H1 (cell line): ENCODE data around the gene SYNDIG1. TPM values are rescaled to one million over a fixed set of nuclear protein-coding genes. Genes with fewer than 3 reads are reported as not detected.

Experiments used
- CTCF ChIA-PET: fragments of 300-600 bp; sonication (Branson Sonifier 250); formaldehyde crosslinking; loops from one replicate; lab custom pipeline; 2021; ENCODE audit not compliant: partially characterized antibody; lab: Charles Lee
- POLR2A ChIA-PET: fragments of 300-600 bp; sonication (Branson Sonifier 250); formaldehyde crosslinking; loops from one replicate; lab custom pipeline; 2021; ENCODE audit warnings: inconsistent platforms; ENCODE audit not compliant: partially characterized antibody; lab: Charles Lee
- DNase-seq, 2 experiments: peaks; one replicate each; pipeline versions ENCODE4 v3.0.0 to v3.0.0-alpha.2; 2010 to 2022; ENCODE audit warnings: low spot score in 2 of 2, low read depth in 1 of 2, mixed read lengths in 1 of 2
- FAIRE-seq: peaks from 2 replicates; lab custom pipeline; 2011; peaks lifted over from hg19 to GRCh38; lab: Jason Lieb, UNC
- H2AFZ ChIP-seq: 2 replicates; pipeline ENCODE4 v1.8.1; 2012; ENCODE audit warnings: low read length, inconsistent platforms
- H2AK5ac ChIP-seq: 2 replicates; pipeline ENCODE4 v1.6.1; 2013; ENCODE audit warnings: low read depth, low read length
- H2BK120ac ChIP-seq: replicated peaks from 2 replicates; pipeline ENCODE3; 2013; ENCODE audit warnings: low read depth, low read length, inconsistent platforms
- H2BK12ac ChIP-seq: 2 replicates; pipeline ENCODE4 v1.6.1; 2013; ENCODE audit warnings: low read depth, low read length
- H2BK15ac ChIP-seq: 2 replicates; pipeline ENCODE4 v1.6.1; 2013; ENCODE audit warnings: low read length
- H2BK20ac ChIP-seq: 2 replicates; pipeline ENCODE4 v1.6.1; 2013; ENCODE audit warnings: low read length
- H2BK5ac ChIP-seq: 2 replicates; pipeline ENCODE4 v1.6.1; 2013; ENCODE audit warnings: low read depth, low read length
- H3K14ac ChIP-seq: 2 replicates; pipeline ENCODE4 v1.6.1; 2013; ENCODE audit warnings: inconsistent platforms; ENCODE audit not compliant: insufficient read length
- H3K18ac ChIP-seq: 2 replicates; pipeline ENCODE4 v1.6.1; 2013; ENCODE audit warnings: low read length; ENCODE audit errors: extremely low read depth
- H3K23ac ChIP-seq: 2 replicates; pipeline ENCODE4 v1.6.1; 2013; ENCODE audit warnings: inconsistent platforms; ENCODE audit not compliant: insufficient read length
- H3K23me2 ChIP-seq: 2 replicates; pipeline ENCODE4 v1.6.1; 2013; ENCODE audit warnings: low read depth, low read length
- H3K27ac ChIP-seq: 2 replicates; pipeline ENCODE4 v1.6.1; 2011; ENCODE audit warnings: low read depth, low read length, inconsistent platforms
- H3K27me3 ChIP-seq, 4 experiments: replicated peaks in 1 of 4; 1 replicate in 1 of 4; 2 replicates in 3 of 4; pipeline versions ENCODE4 v1.6.1 to v1.8.1; 2011 to 2013; ENCODE audit warnings: low read length in 3 of 4, mild to moderate bottlenecking in 3 of 4, inconsistent platforms in 2 of 4, mixed read lengths in 2 of 4, moderate library complexity in 1 of 4; ENCODE audit not compliant: control insufficient read depth in 3 of 4, insufficient read depth in 3 of 4; ENCODE audit errors: extremely low read depth in 1 of 4
- H3K36me3 ChIP-seq, 4 experiments: 2 replicates each; pipeline versions ENCODE4 v1.6.1 to v1.8.1; 2011 to 2013; ENCODE audit warnings: mild to moderate bottlenecking in 4 of 4, low read length in 3 of 4, moderate library complexity in 2 of 4, control low read depth in 1 of 4, inconsistent platforms in 1 of 4; ENCODE audit not compliant: insufficient read depth in 4 of 4, control insufficient read depth in 2 of 4
- H3K4ac ChIP-seq: replicated peaks from 2 replicates; pipeline ENCODE3; 2013; ENCODE audit warnings: low read length, low read depth, mixed read lengths, inconsistent platforms; ENCODE audit not compliant: insufficient read length
- H3K4me1 ChIP-seq, 4 experiments: replicated peaks in 1 of 4; 1 replicate in 1 of 4; 2 replicates in 3 of 4; pipeline versions ENCODE4 v1.6.1 to v1.8.1; 2011 to 2013; ENCODE audit warnings: low read length in 3 of 4, inconsistent platforms in 2 of 4, mixed read lengths in 1 of 4; ENCODE audit not compliant: insufficient read depth in 4 of 4, control insufficient read depth in 3 of 4
- H3K4me2 ChIP-seq, 2 experiments: 2 replicates each; pipeline versions ENCODE4 v1.6.1 to v1.8.1; 2011 to 2013; ENCODE audit warnings: low read depth in 2 of 2, low read length in 2 of 2, control low read depth in 1 of 2, inconsistent platforms in 1 of 2, mild to moderate bottlenecking in 1 of 2; ENCODE audit not compliant: insufficient read depth in 1 of 2
- H3K4me3 ChIP-seq, 4 experiments: fragments of 200-600, 300-600 bp in 1 of 4; sonication (generic), shearing (Covaris generic), sonication (Bioruptor Twin) in 1 of 4; 2 replicates each; pipeline versions ENCODE4 v1.5.1 to v1.8.1; 2011 to 2016; ENCODE audit warnings: low read length in 4 of 4, low read depth in 3 of 4, control low read depth in 2 of 4, inconsistent platforms in 2 of 4, mild to moderate bottlenecking in 2 of 4, mixed read lengths in 1 of 4, moderate library complexity in 1 of 4; ENCODE audit not compliant: insufficient read depth in 2 of 4; ENCODE audit errors: extremely low read depth in 1 of 4
- H3K56ac ChIP-seq: replicated peaks from 2 replicates; pipeline ENCODE3; 2013; ENCODE audit warnings: low read depth, mild to moderate bottlenecking, mixed read lengths, low read length, inconsistent platforms; ENCODE audit not compliant: insufficient read length
- H3K79me1 ChIP-seq: 2 replicates; pipeline ENCODE4 v1.6.1; 2013; ENCODE audit warnings: low read depth, low read length, control low read depth
- H3K79me2 ChIP-seq, 2 experiments: 2 replicates each; pipeline versions ENCODE4 v1.6.1 to v1.8.1; 2012 to 2013; ENCODE audit warnings: low read length in 2 of 2, mild to moderate bottlenecking in 2 of 2, inconsistent platforms in 1 of 2; ENCODE audit not compliant: insufficient read depth in 2 of 2, control insufficient read depth in 1 of 2
- H3K9ac ChIP-seq, 4 experiments: replicated peaks in 1 of 4; 1 replicate in 1 of 4; 2 replicates in 3 of 4; pipeline versions ENCODE4 v1.6.1 to v1.8.1; 2011 to 2013; ENCODE audit warnings: low read depth in 3 of 4, low read length in 3 of 4, control low read depth in 2 of 4, mild to moderate bottlenecking in 2 of 4, moderate library complexity in 2 of 4, inconsistent platforms in 1 of 4; ENCODE audit errors: extremely low read depth in 1 of 4
- H3K9me3 ChIP-seq, 2 experiments: 2 replicates each; pipeline versions ENCODE4 v1.6.1 to v1.8.1; 2012 to 2013; ENCODE audit warnings: mild to moderate bottlenecking in 2 of 2, moderate library complexity in 2 of 2, control low read depth in 1 of 2, inconsistent platforms in 1 of 2, low read depth in 1 of 2, low read length in 1 of 2, mixed read lengths in 1 of 2; ENCODE audit not compliant: insufficient read depth in 2 of 2
- H4K20me1 ChIP-seq, 2 experiments: replicated peaks in 1 of 2; 2 replicates each; pipeline versions ENCODE3 to v1.8.1; 2011 to 2013; ENCODE audit warnings: inconsistent platforms in 2 of 2, low read length in 2 of 2, mild to moderate bottlenecking in 1 of 2; ENCODE audit not compliant: insufficient read depth in 2 of 2, control insufficient read depth in 1 of 2
- H4K5ac ChIP-seq: 2 replicates; pipeline ENCODE4 v1.6.1; 2013; ENCODE audit warnings: low read length, low read depth, mixed read lengths, inconsistent platforms; ENCODE audit not compliant: insufficient read length
- H4K8ac ChIP-seq: 2 replicates; pipeline ENCODE4 v1.8.0; 2013; ENCODE audit warnings: mild to moderate bottlenecking, moderate library complexity, low read length, inconsistent platforms; ENCODE audit not compliant: insufficient read depth; ENCODE audit errors: extremely low read depth
- H4K91ac ChIP-seq: replicated peaks from 2 replicates; pipeline ENCODE3; 2013; ENCODE audit warnings: low read length, mixed read lengths, inconsistent platforms; ENCODE audit not compliant: insufficient read length
- ATF2 ChIP-seq: IDR thresholded peaks from 2 replicates; pipeline ENCODE4 v1.6.1; 2012; ENCODE audit warnings: low read length, inconsistent platforms
- CHD2 ChIP-seq: IDR thresholded peaks from 2 replicates; pipeline ENCODE4 v1.6.1; 2012; ENCODE audit warnings: low read length, improper control_type of control experiment
- EGR1 ChIP-seq: IDR thresholded peaks from 2 replicates; pipeline ENCODE4 v1.6.1; 2011; ENCODE audit warnings: low read depth, low read length, borderline replicate concordance
- JUN ChIP-seq: IDR thresholded peaks from 2 replicates; pipeline ENCODE4 v1.6.1; 2011; ENCODE audit warnings: low read depth, mild to moderate bottlenecking, improper control_type of control experiment, low read length
- KDM1A ChIP-seq: fragments of 200-600, 300-600 bp; sonication (generic); IDR thresholded peaks from 2 replicates; pipeline ENCODE4 v1.7.1; 2016; ENCODE audit warnings: mild to moderate bottlenecking, low read length, borderline replicate concordance
- MAX ChIP-seq: IDR thresholded peaks from 2 replicates; pipeline ENCODE4 v1.6.1; 2012; ENCODE audit warnings: inconsistent platforms
- RAD21 ChIP-seq, 2 experiments: IDR thresholded peaks in 1 of 2; conservative IDR thresholded peaks in 1 of 2; 2 replicates each; pipeline ENCODE4 v1.6.1; 2011; ENCODE audit warnings: low read depth in 2 of 2, low read length in 2 of 2, improper control_type of control experiment in 1 of 2, inconsistent platforms in 1 of 2, mild to moderate bottlenecking in 1 of 2, moderate library complexity in 1 of 2
- RNF2 ChIP-seq: fragments of 200-900, 300-1000 bp; sonication (generic); IDR thresholded peaks from 2 replicates; pipeline ENCODE4 v1.7.1; 2016; ENCODE audit warnings: borderline replicate concordance, low read depth, mild to moderate bottlenecking, antibody characterized with exemption, low read length; ENCODE audit not compliant: poor library complexity, severe bottlenecking; ENCODE audit errors: missing control alignments
- SRF ChIP-seq: IDR thresholded peaks from 2 replicates; pipeline ENCODE4 v1.6.1; 2011; ENCODE audit warnings: mild to moderate bottlenecking, low read depth, low read length, moderate library complexity
- TAF7 ChIP-seq: optimal IDR thresholded peaks from 2 replicates; pipeline ENCODE3; 2011; ENCODE audit warnings: low read depth, mild to moderate bottlenecking, inconsistent platforms, low read length, moderate library complexity, borderline replicate concordance
- TEAD4 ChIP-seq: IDR thresholded peaks from 2 replicates; pipeline ENCODE4 v1.6.1; 2012; ENCODE audit warnings: low read depth, low read length, inconsistent platforms, mixed read lengths
- WGBS, 2 experiments: shearing (Covaris generic) in 1 of 2; methylation state at CpG; one replicate each; pipeline versions ENCODE4 v1.1.6 to v1.1.7; 2013 to 2015; ENCODE audit warnings: low lambda C conversion rate in 2 of 2, mixed read lengths in 2 of 2, inconsistent platforms in 1 of 2, low coverage in 1 of 2, missing lambda C conversion rate in 1 of 2; ENCODE audit not compliant: insufficient replicate concordance in 2 of 2, insufficient coverage in 1 of 2, insufficient read length in 1 of 2; ENCODE audit errors: extremely low coverage in 1 of 2, missing lambda C conversion rate in 1 of 2; 5-methylcytosine and 5-hydroxymethylcytosine counted together
- polyA plus RNA-seq, 7 experiments: library from polyadenylated mRNA; depleted of rRNA in 3 of 7; stranded (reverse) in 5 of 7; unstranded in 2 of 7; fragments of >200 nt in 5 of 7; fragments of 200-250 nt in 2 of 7; gene quantifications; 1 replicate in 5 of 7; 2 replicates in 1 of 7; 4 replicates in 1 of 7; pipeline versions ENCODE4 v1.2.1 to v1.2.3, GENCODE V29; 2011 to 2013; ENCODE audit warnings: missing spikeins in 2 of 7, mixed read lengths in 2 of 7
- total RNA-seq: library from RNA; stranded (reverse); fragmentation: NEBNext Ultra II Directional; extraction: Animal tissue kit (Norgen Biotek cat#: 25700); gene quantifications from 2 replicates; pipeline ENCODE4 v1.2.1, GENCODE V29; 2021

The SYNDIG1 gene
- total and polyA plus RNA-seq, 2 of the 8 experiments (the other 6 are each of a cell fraction or from before 2014, with no cell fraction given), result 6.5 to 7.8 TPM

GRCh38 chr20:24676353-24676977, 207.0 kb downstream of the SYNDIG1 start:
- Histone ChIP-seq H3K23me2 (no peaks in the 10 kb centered on the region), H3K18ac (no peak overlapping the region), H2AK5ac (no peak overlapping the region), H4K91ac (no peak overlapping the region), H3K23ac (no peak overlapping the region), H3K36me3 (no peaks in the 10 kb centered on the region), H3K4me2 (no peak overlapping the region), H3K27me3 (no peaks in the 10 kb centered on the region), H2AFZ (no peak overlapping the region), H4K5ac (no peak overlapping the region), H4K8ac (no peak overlapping the region), H2BK12ac (no peak overlapping the region), H2BK15ac (no peak overlapping the region), H3K9me3 (no peaks in the 10 kb centered on the region), H3K79me1 (no peaks in the 10 kb centered on the region), H3K56ac (no peak overlapping the region), H3K79me2 (no peaks in the 10 kb centered on the region), H2BK5ac (no peak overlapping the region), H3K27ac (no peak overlapping the region), H3K4me1 (no peaks in the 10 kb centered on the region), H2BK120ac (no peak overlapping the region), H4K20me1 (no peaks in the 10 kb centered on the region), H3K9ac (no peak overlapping the region), H3K4me3 (no peak overlapping the region), H3K14ac (no peak overlapping the region), H3K4ac (no peak overlapping the region), H2BK20ac (no peak overlapping the region)
- no peak for FAIRE-seq
- WGBS, 2 experiments, result 91% methylated on average over 11 of the region's 11 CpGs; no CpG with 5 or more reads in 1 of the 2 experiments
- ChIA-PET CTCF (interaction anchor here (1.1 to 2.5 kb wide), 3 partner anchors 9 to 105 kb away, joined by 3 to 10 read pairs (median 3); no protein-coding TSS in a partner anchor), POLR2A (no interaction called here)
- no peak for DNase-seq
- no peak for TF ChIP-seq RNF2
- TF ChIP-seq MAX, result no peak
- no peak for TF ChIP-seq KDM1A
- no peak for TF ChIP-seq CHD2
- TF ChIP-seq TAF7, result no peak
- no peak for TF ChIP-seq ATF2
- no peak for TF ChIP-seq EGR1
- no peak for TF ChIP-seq RAD21 (IDR thresholded peaks at IDR 0.05 in 1 of 2, conservative IDR thresholded peaks at IDR 0.05 in 1 of 2; ENCODE audit: low read depth in 2 of 2, low read length in 2 of 2)
- no peak for TF ChIP-seq JUN
- no peak for TF ChIP-seq TEAD4
- no peak for TF ChIP-seq SRF
